Caco-2 (cell line): ENCODE results near the gene MACROD2. TPM values are rescaled to one million over a fixed set of nuclear protein-coding genes. Genes with fewer than 3 reads are reported as not detected.

ENCODE experiments used
- BruUV-seq: library from RNA; stranded (reverse); fragments of 400-500 nt; replicated peaks from 2 replicates; lab custom pipeline; 2021; lab: Mats Ljungman, UMichigan
- CTCF ChIA-PET: fragments of 300-600 bp; sonication (Branson Sonifier 250); formaldehyde crosslinking; loops from one replicate; lab custom pipeline; 2022; ENCODE audit warnings: antibody characterized with exemption; lab: Charles Lee
- POLR2A ChIA-PET: fragments of 300-600 bp; sonication (Branson Sonifier 250); formaldehyde crosslinking; loops from one replicate; lab custom pipeline; 2022; ENCODE audit warnings: antibody characterized with exemption; lab: Charles Lee
- DNase-seq, 2 experiments: peaks; one replicate each; pipeline versions ENCODE4 v3.0.0 to v3.0.0-alpha.2; 2020 to 2022
- H3K27me3 ChIP-seq: replicated peaks from 2 replicates; pipeline ENCODE4 v1.6.0; 2011; ENCODE audit warnings: low read length; ENCODE audit not compliant: control insufficient read depth, insufficient read depth
- H3K36me3 ChIP-seq: 2 replicates; pipeline ENCODE4 v1.5.1; 2011; ENCODE audit warnings: low read length; ENCODE audit not compliant: control insufficient read depth, insufficient read depth
- H3K4me1 ChIP-seq: fragments of 250-450 bp; sonication (Bioruptor Pico); 2 replicates; pipeline ENCODE4 v1.5.1; 2020; ENCODE audit warnings: mild to moderate bottlenecking
- H3K4me3 ChIP-seq: 2 replicates; pipeline ENCODE4 v1.5.1; 2011; ENCODE audit warnings: low read depth, mild to moderate bottlenecking, control low read depth, low read length
- H3K9me3 ChIP-seq: fragments of 250-450 bp; sonication (Bioruptor Pico); 2 replicates; pipeline ENCODE4 v1.5.1; 2020; ENCODE audit warnings: mild to moderate bottlenecking, moderate library complexity
- H3K27ac Mint-ChIP-seq: one replicate; pipeline ENCODE4 v1.8.0; 2022; ENCODE audit warnings: mixed read lengths; ENCODE audit not compliant: unreplicated experiment
- H3K27me3 Mint-ChIP-seq: one replicate; pipeline ENCODE4 v1.8.0; 2022; ENCODE audit warnings: mixed read lengths; ENCODE audit not compliant: insufficient read depth, unreplicated experiment
- H3K36me3 Mint-ChIP-seq: one replicate; pipeline ENCODE4 v1.8.0; 2022; ENCODE audit warnings: mild to moderate bottlenecking, mixed read lengths; ENCODE audit not compliant: insufficient read depth, unreplicated experiment
- H3K4me1 Mint-ChIP-seq: one replicate; pipeline ENCODE4 v1.8.0; 2022; ENCODE audit warnings: low read depth, mixed read lengths; ENCODE audit not compliant: unreplicated experiment
- H3K4me3 Mint-ChIP-seq: one replicate; pipeline ENCODE4 v1.8.0; 2022; ENCODE audit warnings: mild to moderate bottlenecking, moderate library complexity, mixed read lengths; ENCODE audit not compliant: unreplicated experiment
- H3K9me3 Mint-ChIP-seq: one replicate; pipeline ENCODE4 v1.8.0; 2022; ENCODE audit warnings: mixed read lengths; ENCODE audit not compliant: unreplicated experiment
- intact Hi-C: fragments of 100-400 bp; cut with micrococcal nuclease; formaldehyde crosslinking; loops from one replicate; pipeline ENCODE4 v1.10.0; 2022; ENCODE audit not compliant: unreplicated experiment
- total RNA-seq: library from RNA; stranded (reverse); gene quantifications from 2 replicates; pipeline ENCODE4 v1.2.3, GENCODE V29; 2022
- TF ChIP-seq, protein P1 (sequence below), 2 experiments: fragments of 200-600 bp in 1 of 2; IDR thresholded peaks; 1 replicate in 1 of 2; 2 replicates in 1 of 2; pipeline versions ENCODE4 v1.5.1 to v1.8.0; 2011 to 2022; ENCODE audit warnings: antibody characterized with exemption in 1 of 2, control low read depth in 1 of 2, inconsistent platforms in 1 of 2, low read depth in 1 of 2, low read length in 1 of 2, mild to moderate bottlenecking in 1 of 2, moderate library complexity in 1 of 2; ENCODE audit not compliant: insufficient read depth in 1 of 2, severe bottlenecking in 1 of 2, unreplicated experiment in 1 of 2

Gene MACROD2
- total RNA-seq, 1 experiment from 2014 or later = 6.4 TPM

DNA sequence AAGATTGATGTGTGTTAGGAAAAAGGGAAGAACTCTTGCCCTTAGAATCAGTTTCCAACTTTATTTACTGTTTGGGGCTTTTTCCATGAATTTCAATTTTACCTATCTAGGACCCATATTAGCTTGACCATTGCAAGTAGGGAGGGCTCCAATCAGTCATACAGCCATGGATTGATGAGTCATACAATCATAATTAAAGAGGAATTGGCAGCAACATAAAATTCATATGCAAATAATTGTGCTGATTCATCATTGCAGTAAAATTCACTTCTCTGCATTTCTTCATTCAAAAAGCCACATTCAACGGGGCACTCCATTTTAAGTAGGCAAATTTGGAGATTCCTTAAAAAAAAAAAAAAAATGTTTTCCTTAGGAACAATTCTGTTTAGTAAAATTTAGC is 1561.6 kb downstream of the MACROD2 start:
- Mint-ChIP-seq H3K9me3 (peaks cover 22% of the 10 kb centered on the region), H3K27ac (no peak overlapping the region), H3K4me1 (no peaks in the 10 kb centered on the region), H3K36me3 (no peaks in the 10 kb centered on the region), H3K27me3 (no peaks in the 10 kb centered on the region), H3K4me3 (no peak overlapping the region)
- no TSS peak for BruUV-seq
- intact Hi-C loops = no loop called here
- Histone ChIP-seq H3K4me3 (no peak overlapping the region), H3K9me3 (peaks cover 13% of the 10 kb centered on the region), H3K4me1 (no peaks in the 10 kb centered on the region), H3K27me3 (no peaks in the 10 kb centered on the region), H3K36me3 (no peaks in the 10 kb centered on the region)
- POLR2A ChIA-PET = no interaction called here
- DNase-seq = no peak
- CTCF ChIA-PET = no interaction called here
- TF ChIP-seq, protein P1, sequence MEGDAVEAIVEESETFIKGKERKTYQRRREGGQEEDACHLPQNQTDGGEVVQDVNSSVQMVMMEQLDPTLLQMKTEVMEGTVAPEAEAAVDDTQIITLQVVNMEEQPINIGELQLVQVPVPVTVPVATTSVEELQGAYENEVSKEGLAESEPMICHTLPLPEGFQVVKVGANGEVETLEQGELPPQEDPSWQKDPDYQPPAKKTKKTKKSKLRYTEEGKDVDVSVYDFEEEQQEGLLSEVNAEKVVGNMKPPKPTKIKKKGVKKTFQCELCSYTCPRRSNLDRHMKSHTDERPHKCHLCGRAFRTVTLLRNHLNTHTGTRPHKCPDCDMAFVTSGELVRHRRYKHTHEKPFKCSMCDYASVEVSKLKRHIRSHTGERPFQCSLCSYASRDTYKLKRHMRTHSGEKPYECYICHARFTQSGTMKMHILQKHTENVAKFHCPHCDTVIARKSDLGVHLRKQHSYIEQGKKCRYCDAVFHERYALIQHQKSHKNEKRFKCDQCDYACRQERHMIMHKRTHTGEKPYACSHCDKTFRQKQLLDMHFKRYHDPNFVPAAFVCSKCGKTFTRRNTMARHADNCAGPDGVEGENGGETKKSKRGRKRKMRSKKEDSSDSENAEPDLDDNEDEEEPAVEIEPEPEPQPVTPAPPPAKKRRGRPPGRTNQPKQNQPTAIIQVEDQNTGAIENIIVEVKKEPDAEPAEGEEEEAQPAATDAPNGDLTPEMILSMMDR (IDR thresholded peaks at IDR 0.05; ENCODE audit: insufficient read depth in 1 of 2, low read depth in 1 of 2, low read length in 1 of 2, severe bottlenecking in 1 of 2, unreplicated experiment in 1 of 2) = no peak

DNA sequence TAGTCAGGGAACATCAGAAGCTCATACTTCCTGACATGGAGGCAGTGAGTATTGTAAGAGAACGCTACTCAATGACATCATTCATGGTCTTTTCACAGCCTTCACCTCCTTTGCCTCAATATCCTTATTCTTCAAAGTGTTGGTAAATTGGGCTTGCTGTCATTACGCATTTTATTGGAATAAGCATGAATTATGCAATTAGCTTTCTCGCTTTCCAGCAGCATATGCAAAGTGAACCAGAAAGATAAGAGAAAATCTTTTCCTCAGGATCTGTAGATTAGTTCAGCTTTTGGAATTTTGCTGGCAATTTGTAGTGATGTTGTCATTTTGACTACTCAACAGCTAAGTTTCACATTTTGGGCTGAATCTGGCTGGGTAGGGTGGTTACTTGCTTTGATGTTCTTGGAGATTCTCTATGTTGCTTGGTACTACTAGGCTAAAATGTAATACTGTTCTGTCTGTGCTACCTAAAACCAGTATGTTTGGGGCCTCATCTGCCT is 1565.8 kb downstream of the MACROD2 start:
- Histone ChIP-seq H3K4me3 (no peak overlapping the region), H3K9me3 (no peaks in the 10 kb centered on the region), H3K27me3 (no peaks in the 10 kb centered on the region), H3K4me1 (no peaks in the 10 kb centered on the region), H3K36me3 (no peaks in the 10 kb centered on the region)
- Mint-ChIP-seq H3K27ac (no peak overlapping the region), H3K4me1 (no peaks in the 10 kb centered on the region), H3K36me3 (no peaks in the 10 kb centered on the region), H3K27me3 (no peaks in the 10 kb centered on the region), H3K9me3 (no peaks in the 10 kb centered on the region), H3K4me3 (no peak overlapping the region)
- POLR2A ChIA-PET = no interaction called here
- no peak for DNase-seq
- CTCF ChIA-PET = no interaction called here
- BruUV-seq = no TSS peak
- intact Hi-C loops = no loop called here
- TF ChIP-seq, protein P1 (IDR thresholded peaks at IDR 0.05; ENCODE audit: insufficient read depth in 1 of 2, low read depth in 1 of 2, low read length in 1 of 2, severe bottlenecking in 1 of 2, unreplicated experiment in 1 of 2) = no peak

DNA sequence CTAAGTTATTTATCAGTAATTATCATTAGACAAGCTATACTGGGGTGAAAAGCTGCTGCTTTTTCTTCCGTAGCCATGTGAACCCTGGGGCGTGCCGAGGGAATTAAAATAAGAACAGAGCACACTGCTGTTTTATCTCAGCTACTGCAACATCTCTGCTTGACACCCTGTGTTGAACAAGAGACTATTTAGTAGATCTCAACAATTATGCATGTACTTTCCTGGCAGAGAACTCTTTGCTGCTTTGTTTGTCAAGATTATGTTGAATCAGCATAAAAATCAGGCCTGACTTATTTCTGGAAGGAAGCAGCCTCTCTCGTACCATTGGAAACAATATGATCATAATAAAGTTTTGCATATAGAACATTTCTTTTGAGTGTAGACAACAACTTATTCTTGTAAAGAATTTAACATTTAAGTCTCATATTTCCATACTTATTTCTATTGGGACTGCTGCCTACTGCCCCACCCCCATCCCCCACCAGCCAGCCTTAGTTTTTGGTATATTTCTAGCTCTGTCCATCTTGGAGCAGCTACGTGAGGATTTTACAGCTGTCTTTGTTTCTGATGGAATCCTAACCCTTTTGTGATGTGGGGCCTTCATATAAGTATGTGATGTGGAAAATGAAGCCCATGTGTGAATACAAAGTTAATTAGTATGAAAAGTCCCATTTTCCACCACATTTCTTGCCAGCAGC is 1566.5 kb downstream of the MACROD2 start:
- Mint-ChIP-seq H3K27ac (no peak overlapping the region), H3K36me3 (no peaks in the 10 kb centered on the region), H3K4me3 (no peak overlapping the region), H3K9me3 (no peaks in the 10 kb centered on the region), H3K27me3 (no peaks in the 10 kb centered on the region), H3K4me1 (peaks cover 5% of the 10 kb centered on the region)
- Histone ChIP-seq H3K4me3 (no peak overlapping the region), H3K36me3 (no peaks in the 10 kb centered on the region), H3K27me3 (no peaks in the 10 kb centered on the region), H3K9me3 (no peaks in the 10 kb centered on the region), H3K4me1 (no peaks in the 10 kb centered on the region)
- intact Hi-C loops = no loop called here
- ChIA-PET POLR2A (no interaction called here), CTCF (no interaction called here)
- TF ChIP-seq, protein P1 (IDR thresholded peaks at IDR 0.05; ENCODE audit: insufficient read depth in 1 of 2, low read depth in 1 of 2, low read length in 1 of 2, severe bottlenecking in 1 of 2, unreplicated experiment in 1 of 2) = no peak
- no peak for DNase-seq
- BruUV-seq = no TSS peak
